Mucosa of rectum (tissue), 2 donors: ENCODE data around the gene NF1.

ENCODE experiments used
- H3K27ac ChIP-seq, 2 donors: one replicate each; pipeline ENCODE4 v1.7.0; 2013; ENCODE audit warnings: inconsistent platforms in 2 of 2, low read depth in 2 of 2, low read length in 2 of 2
- H3K27me3 ChIP-seq, 2 donors: one replicate each; pipeline ENCODE4 v1.7.0; 2013; ENCODE audit warnings: low read length in 2 of 2; ENCODE audit not compliant: control insufficient read depth in 2 of 2, insufficient read depth in 2 of 2
- H3K36me3 ChIP-seq, 2 donors: one replicate each; pipeline ENCODE4 v1.7.0; 2013; ENCODE audit warnings: low read length in 2 of 2; ENCODE audit not compliant: control insufficient read depth in 2 of 2, insufficient read depth in 2 of 2
- H3K4me1 ChIP-seq, 2 donors: one replicate each; pipeline ENCODE4 v1.7.0; 2013; ENCODE audit warnings: low read length in 2 of 2, mild to moderate bottlenecking in 1 of 2; ENCODE audit not compliant: control insufficient read depth in 2 of 2, insufficient read depth in 2 of 2
- H3K4me3 ChIP-seq, 2 donors: one replicate each; pipeline ENCODE4 v1.7.0; 2013; ENCODE audit warnings: low read length in 2 of 2
- H3K9ac ChIP-seq, 2 donors: one replicate each; pipeline ENCODE4 v1.7.0; 2013; ENCODE audit warnings: low read length in 2 of 2, low read depth in 1 of 2, mild to moderate bottlenecking in 1 of 2
- H3K9me3 ChIP-seq, 2 donors: one replicate each; pipeline ENCODE4 v1.7.0; 2013; ENCODE audit warnings: low read length in 2 of 2; ENCODE audit not compliant: control insufficient read depth in 2 of 2
- donor health status: healthy.
- donor health status: Normal muscosa, but diverticular disease.

NF1 gene

DNA sequence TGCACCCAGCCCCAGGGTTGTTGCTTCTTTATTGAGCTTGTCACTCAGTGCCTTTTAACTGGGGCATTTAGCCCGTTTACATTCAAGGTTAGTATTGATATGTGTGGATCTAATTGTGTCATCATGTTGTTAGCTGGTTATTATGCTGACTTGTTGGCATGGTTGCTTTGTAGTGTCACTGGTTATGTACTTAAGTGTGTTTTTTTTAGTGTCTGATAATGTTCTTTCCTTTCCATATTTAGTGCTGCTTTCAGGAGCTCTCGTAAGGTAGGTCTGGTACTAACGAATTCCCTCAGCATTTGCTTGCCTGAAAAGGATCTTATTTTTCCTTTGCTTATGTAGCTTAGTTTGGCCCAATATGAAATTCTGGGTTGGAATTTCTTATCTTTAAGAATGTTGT is 33.5 kb downstream of the NF1 start:
- Histone ChIP-seq H3K4me1 (no peaks in the 10 kb centered on the region), H3K9ac (no peak overlapping the region), H3K27ac (no peak overlapping the region), H3K4me3 (no peak overlapping the region), H3K27me3 (no peaks in the 10 kb centered on the region), H3K9me3 (no peaks in the 10 kb centered on the region), H3K36me3 (no peaks in the 10 kb centered on the region)

GRCh38 chr17:31130286-31131224 is 35.8 kb downstream of the NF1 start:
- no peaks in the 10 kb centered on the region for H3K27me3 ChIP-seq
- H3K9me3 ChIP-seq, result no peaks in the 10 kb centered on the region
- H3K4me3 ChIP-seq, result no peak overlapping the region
- H3K36me3 ChIP-seq, result no peaks in the 10 kb centered on the region
- H3K9ac ChIP-seq, result no peak overlapping the region
- no peaks in the 10 kb centered on the region for H3K4me1 ChIP-seq
- H3K27ac ChIP-seq, result no peak overlapping the region

- H3K9me3 ChIP-seq, result no peaks in the 10 kb centered on the region
- H3K27me3 ChIP-seq, result no peaks in the 10 kb centered on the region
- H3K4me1 ChIP-seq, result no peaks in the 10 kb centered on the region
- no peak overlapping the region for H3K9ac ChIP-seq
- H3K27ac ChIP-seq, result no peak overlapping the region
- no peaks in the 10 kb centered on the region for H3K36me3 ChIP-seq
- no peak overlapping the region for H3K4me3 ChIP-seq
Observed at GRCh38 chr17:31131299-31131698, 36.5 kb downstream of the NF1 start.

DNA sequence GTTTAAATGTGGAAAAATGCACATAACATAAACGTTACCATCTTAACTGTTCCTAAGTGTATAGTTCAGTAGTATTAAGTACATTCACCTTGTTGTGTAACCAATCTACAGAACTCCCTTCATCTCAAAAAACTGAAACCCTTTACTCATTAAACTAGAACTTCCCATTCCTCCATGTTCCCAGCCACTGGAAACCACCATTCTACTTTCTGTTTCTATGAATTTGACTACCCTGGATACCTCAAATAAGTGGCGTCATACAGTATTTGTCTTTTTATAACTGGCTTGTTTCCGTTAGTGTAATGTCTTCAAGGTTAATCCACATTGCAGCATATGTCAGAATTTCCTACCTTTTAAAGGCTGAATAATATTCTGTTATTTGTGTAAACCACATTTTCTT is 38.2 kb downstream of the NF1 start:
- Histone ChIP-seq H3K27ac (no peak overlapping the region), H3K4me1 (no peaks in the 10 kb centered on the region), H3K27me3 (no peaks in the 10 kb centered on the region), H3K9ac (no peak overlapping the region), H3K9me3 (no peaks in the 10 kb centered on the region), H3K4me3 (no peak overlapping the region), H3K36me3 (no peaks in the 10 kb centered on the region)

- no peak overlapping the region for H3K27ac ChIP-seq
- H3K4me1 ChIP-seq, result no peaks in the 10 kb centered on the region
- no peaks in the 10 kb centered on the region for H3K36me3 ChIP-seq
- H3K27me3 ChIP-seq, result no peaks in the 10 kb centered on the region
- no peaks in the 10 kb centered on the region for H3K9me3 ChIP-seq
- no peak overlapping the region for H3K9ac ChIP-seq
- H3K4me3 ChIP-seq, result no peak overlapping the region
Observed at GRCh38 chr17:31134576-31134975, 39.8 kb downstream of the NF1 start.

GRCh38 chr17:31136319-31136718 is 41.5 kb downstream of the NF1 start:
- H3K4me3 ChIP-seq, result no peak overlapping the region
- H3K4me1 ChIP-seq, result no peaks in the 10 kb centered on the region
- H3K27me3 ChIP-seq, result no peaks in the 10 kb centered on the region
- H3K36me3 ChIP-seq, result peaks cover 0 to 3% of the 10 kb centered on the region in 2 donors
- H3K9me3 ChIP-seq, result no peaks in the 10 kb centered on the region
- no peak overlapping the region for H3K9ac ChIP-seq
- H3K27ac ChIP-seq, result no peak overlapping the region

DNA sequence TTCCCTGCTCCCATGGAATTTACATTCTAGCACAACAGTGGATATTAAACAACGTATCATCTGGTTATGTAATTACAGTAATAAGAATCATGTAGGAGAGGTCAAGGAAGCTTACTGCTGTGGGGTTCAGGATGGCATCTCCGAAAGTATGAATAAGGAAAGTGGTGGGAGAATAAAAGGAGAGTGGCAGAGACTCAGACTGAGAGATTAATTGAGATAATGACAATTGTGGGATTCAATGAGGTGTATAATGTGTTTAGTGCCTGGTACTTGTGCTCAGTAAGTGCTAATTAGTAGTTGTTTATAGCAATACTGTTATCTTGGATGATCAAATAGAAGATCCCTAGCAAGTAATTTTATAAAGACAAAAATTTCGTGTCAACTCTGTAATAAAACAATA is 45.3 kb downstream of the NF1 start:
- Histone ChIP-seq H3K4me1 (no peaks in the 10 kb centered on the region), H3K9ac (no peak overlapping the region), H3K27ac (no peak overlapping the region), H3K36me3 (peaks cover 0 to 9% of the 10 kb centered on the region in 2 donors), H3K27me3 (no peaks in the 10 kb centered on the region), H3K9me3 (no peaks in the 10 kb centered on the region), H3K4me3 (no peak overlapping the region)

GRCh38 chr17:31144428-31144827 is 49.7 kb downstream of the NF1 start:
- Histone ChIP-seq H3K27ac (no peak overlapping the region), H3K9ac (no peak overlapping the region), H3K4me3 (no peak overlapping the region), H3K4me1 (no peaks in the 10 kb centered on the region), H3K9me3 (no peaks in the 10 kb centered on the region), H3K36me3 (peaks cover 0 to 9% of the 10 kb centered on the region in 2 donors), H3K27me3 (no peaks in the 10 kb centered on the region)

- Histone ChIP-seq H3K27ac (no peak overlapping the region), H3K9ac (no peak overlapping the region), H3K9me3 (no peaks in the 10 kb centered on the region), H3K4me3 (no peak overlapping the region), H3K36me3 (peaks cover 0 to 9% of the 10 kb centered on the region in 2 donors), H3K4me1 (no peaks in the 10 kb centered on the region), H3K27me3 (no peaks in the 10 kb centered on the region)
Observed at GRCh38 chr17:31144836-31145235, 50.1 kb downstream of the NF1 start.

DNA sequence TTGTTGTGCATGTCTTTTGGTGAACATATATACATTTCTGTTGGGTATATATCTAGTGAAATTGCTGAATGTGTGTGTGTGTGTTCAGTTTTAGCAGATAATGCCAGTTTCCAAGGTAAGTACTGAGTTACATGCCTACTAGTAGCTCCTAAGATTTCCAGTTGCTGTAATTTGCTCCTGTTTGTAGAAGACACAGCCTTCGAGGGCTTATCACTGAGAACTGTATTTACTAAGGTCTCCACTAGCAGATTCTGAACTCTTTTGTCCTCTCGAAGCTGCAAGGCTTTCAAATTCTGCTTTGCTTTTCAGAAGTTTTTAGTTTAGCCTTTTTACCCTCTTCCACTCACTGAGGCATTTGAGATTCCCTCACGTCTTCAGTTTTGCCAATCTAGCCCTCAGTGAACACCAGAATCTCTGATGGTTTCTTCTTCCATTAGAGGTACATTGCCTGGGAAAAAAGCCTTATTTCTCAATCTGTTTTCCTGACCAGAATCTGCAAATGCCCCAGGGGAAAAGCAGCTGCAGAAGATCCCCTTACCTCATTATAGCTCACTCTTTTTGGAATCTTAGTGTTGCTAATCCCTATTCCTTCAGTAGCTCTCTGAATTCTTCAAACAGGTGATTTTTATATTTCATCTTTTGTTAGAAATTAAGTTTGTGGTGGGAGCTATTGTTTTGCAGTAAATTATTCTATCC is 52.9 kb downstream of the NF1 start:
- no peaks in the 10 kb centered on the region for H3K9me3 ChIP-seq
- no peaks in the 10 kb centered on the region for H3K4me1 ChIP-seq
- H3K27me3 ChIP-seq, result no peaks in the 10 kb centered on the region
- H3K36me3 ChIP-seq, result peaks cover 0 to 8% of the 10 kb centered on the region in 2 donors
- H3K4me3 ChIP-seq, result no peak overlapping the region
- no peak overlapping the region for H3K27ac ChIP-seq
- no peak overlapping the region for H3K9ac ChIP-seq
